Activated CD8-positive, alpha-beta T cell treated with anti-CD3 and anti-CD28 coated beads for 36 hours (primary cell): Measurements from ENCODE around the gene RBM45. TPM values are rescaled to one million over a fixed set of nuclear protein-coding genes. Genes with fewer than 3 reads are reported as not detected.

ENCODE experiments used
- ATAC-seq: fragments of 200-7000 bp; cut with Tn5 transposase; one replicate; pipeline ENCODE4 v1.10.0; 2021; ENCODE audit warnings: mild to moderate bottlenecking, moderate library complexity
- CTCF ChIA-PET: fragments of 350-600 bp; sonication (Branson Sonifier 250); formaldehyde crosslinking; loops from one replicate; lab custom pipeline; 2021; ENCODE audit warnings: antibody characterized with exemption; lab: Charles Lee
- POLR2A ChIA-PET: fragments of 350-600 bp; sonication (Branson Sonifier 250); formaldehyde crosslinking; loops from one replicate; lab custom pipeline; 2021; ENCODE audit warnings: antibody characterized with exemption; lab: Charles Lee
- DNase-seq: peaks from one replicate; pipeline ENCODE4 v3.0.0-alpha.2; 2020
- H3K27ac Mint-ChIP-seq: one replicate; pipeline ENCODE4 v1.8.0; 2021; ENCODE audit warnings: mild to moderate bottlenecking, mixed read lengths
- H3K27me3 Mint-ChIP-seq: one replicate; pipeline ENCODE4 v1.8.0; 2021; ENCODE audit warnings: mixed read lengths
- H3K36me3 Mint-ChIP-seq: one replicate; pipeline ENCODE4 v1.8.0; 2021; ENCODE audit warnings: low read depth, mixed read lengths
- H3K4me1 Mint-ChIP-seq: one replicate; pipeline ENCODE4 v1.8.0; 2021; ENCODE audit warnings: low read depth, mixed read lengths
- H3K4me3 Mint-ChIP-seq: one replicate; pipeline ENCODE4 v1.8.0; 2021; ENCODE audit warnings: mild to moderate bottlenecking, moderate library complexity, mixed read lengths
- H3K9me3 Mint-ChIP-seq: one replicate; pipeline ENCODE4 v1.8.0; 2021; ENCODE audit warnings: mixed read lengths
- CTCF ChIP-seq: fragments of 200-600 bp; IDR thresholded peaks from one replicate; pipeline ENCODE4 v1.8.0; 2022; ENCODE audit warnings: antibody characterized with exemption, mild to moderate bottlenecking
- intact Hi-C: fragments of 100-400 bp; cut with micrococcal nuclease; formaldehyde crosslinking; loops from one replicate; pipeline ENCODE4 v1.10.0; 2022
- total RNA-seq, 2 experiments: library from RNA; stranded (reverse); gene quantifications; one replicate each; pipeline ENCODE4 v1.2.3, GENCODE V29; 2021

RBM45 gene
- total RNA-seq, 2 experiments from 2014 or later, result 9.0 to 10.6 TPM

GRCh38 chr2:178084273-178084672 is 28.0 kb upstream of the RBM45 start:
- intact Hi-C loops, result no loop called here
- peaks cover 6% of the 10 kb centered on the region for H3K27me3 Mint-ChIP-seq
- no peak for DNase-seq
- ChIA-PET POLR2A (no interaction called here), CTCF (interaction anchor here (1.1 kb wide), 1 partner anchor 27 kb away, joined by 5 read pairs; no protein-coding TSS in a partner anchor)
- peaks cover 4% of the 10 kb centered on the region for H3K9me3 Mint-ChIP-seq
- no peaks in the 10 kb centered on the region for H3K4me1 Mint-ChIP-seq
- no peak overlapping the region for H3K4me3 Mint-ChIP-seq
- H3K27ac Mint-ChIP-seq, result no peak overlapping the region
- H3K36me3 Mint-ChIP-seq, result no peaks in the 10 kb centered on the region
- no peak for ATAC-seq
- TF ChIP-seq CTCF, result no peak

DNA sequence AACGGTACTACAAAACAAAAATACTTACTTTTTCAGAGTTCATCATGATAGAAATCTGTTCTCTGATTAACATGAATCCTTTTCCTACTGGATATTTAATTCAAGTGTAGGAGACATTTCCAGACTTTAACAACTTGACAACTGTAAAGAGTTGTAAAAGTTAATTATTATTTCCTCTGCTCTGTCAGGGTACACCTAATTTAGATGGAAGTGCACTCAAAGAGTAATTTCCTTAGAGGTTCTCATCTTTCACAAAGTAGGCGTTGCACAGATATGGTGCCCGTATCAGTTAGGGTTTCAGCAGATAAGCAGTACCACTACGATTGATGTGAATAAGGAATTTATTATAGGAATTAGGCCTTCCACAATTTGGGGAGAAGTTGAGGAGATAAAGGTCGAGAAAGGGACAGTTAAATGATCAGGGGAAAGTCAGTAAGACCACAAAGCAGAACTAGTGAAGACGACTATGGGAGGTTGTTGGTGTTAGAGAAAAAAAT is 23.4 kb upstream of the RBM45 start:
- ChIA-PET CTCF (no interaction called here), POLR2A (no interaction called here)
- intact Hi-C loops, result no loop called here
- Mint-ChIP-seq H3K27me3 (peaks cover 1% of the 10 kb centered on the region), H3K4me1 (no peaks in the 10 kb centered on the region), H3K36me3 (no peaks in the 10 kb centered on the region), H3K27ac (no peak overlapping the region), H3K9me3 (no peaks in the 10 kb centered on the region), H3K4me3 (no peak overlapping the region)
- no peak for DNase-seq
- ATAC-seq, result no peak
- TF ChIP-seq CTCF, result no peak

DNA sequence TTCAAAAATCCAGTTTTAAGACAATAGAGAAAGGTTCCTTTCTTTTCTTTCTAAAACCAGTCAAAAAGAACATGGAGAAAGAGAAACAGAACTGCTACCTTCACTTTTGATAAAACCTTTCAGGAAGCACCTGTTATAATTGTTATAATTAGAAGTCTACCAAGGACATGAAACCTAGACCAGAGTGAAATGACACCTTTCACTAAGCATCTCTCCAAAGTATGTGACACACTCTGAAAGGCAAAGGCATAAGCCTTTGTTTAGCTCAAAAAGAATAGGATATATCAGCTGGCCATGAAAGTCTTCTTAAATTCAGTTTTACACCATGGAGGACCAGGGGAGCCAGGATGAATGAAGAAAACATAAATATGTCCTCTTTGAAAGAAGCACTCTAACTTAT is 18.8 kb upstream of the RBM45 start:
- ATAC-seq (no peak), DNase-seq (no peak)
- H3K4me3 Mint-ChIP-seq, result no peak overlapping the region
- no peaks in the 10 kb centered on the region for H3K9me3 Mint-ChIP-seq
- no peaks in the 10 kb centered on the region for H3K4me1 Mint-ChIP-seq
- TF ChIP-seq CTCF, result no peak
- POLR2A ChIA-PET, result no interaction called here
- peaks cover 4% of the 10 kb centered on the region for H3K27me3 Mint-ChIP-seq
- no peak overlapping the region for H3K27ac Mint-ChIP-seq
- CTCF ChIA-PET, result interaction anchor here (1.2 kb wide), 1 partner anchor 24 kb away, joined by 3 read pairs; no protein-coding TSS in a partner anchor
- intact Hi-C loops, result no loop called here
- H3K36me3 Mint-ChIP-seq, result no peaks in the 10 kb centered on the region

DNA sequence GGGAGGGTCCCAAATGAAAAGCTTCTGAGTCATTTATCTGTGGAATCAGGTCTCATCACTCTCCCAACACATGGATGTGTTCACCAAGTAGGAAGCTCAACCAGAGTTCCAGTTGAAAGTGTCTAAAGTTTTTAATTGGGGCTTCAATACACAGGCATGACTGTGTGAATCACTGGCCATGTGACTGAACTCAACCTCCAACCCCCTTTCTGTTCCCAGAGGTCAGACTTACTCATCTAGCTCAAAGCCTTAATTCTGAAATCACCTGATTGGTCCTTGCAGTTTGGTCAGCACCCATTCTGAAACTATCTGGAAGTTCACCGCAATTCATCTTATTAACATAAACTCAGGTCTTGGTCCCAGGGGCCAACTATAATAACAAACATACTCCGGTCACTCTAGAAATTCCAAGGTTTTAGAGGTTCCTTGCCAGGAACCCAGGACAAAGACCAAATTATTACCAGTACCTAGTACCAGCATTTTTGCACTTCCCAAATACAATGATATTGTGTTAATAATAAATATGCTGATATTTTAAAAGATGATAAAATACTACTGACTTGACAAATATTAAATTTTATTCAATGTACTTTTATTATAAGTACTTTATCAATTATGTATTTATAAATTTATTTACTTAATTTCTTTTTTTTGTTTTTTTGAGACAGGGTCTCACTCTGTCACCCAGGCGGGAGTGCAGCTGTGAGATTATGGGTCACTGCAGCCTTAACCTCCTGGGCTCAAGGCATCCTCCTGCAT is 10.7 kb upstream of the RBM45 start:
- Mint-ChIP-seq H3K27me3 (peaks cover 2% of the 10 kb centered on the region), H3K36me3 (no peaks in the 10 kb centered on the region), H3K27ac (no peak overlapping the region), H3K9me3 (no peaks in the 10 kb centered on the region), H3K4me1 (no peaks in the 10 kb centered on the region), H3K4me3 (no peak overlapping the region)
- ChIA-PET POLR2A (interaction anchor here (0.7 kb wide), 1 partner anchor 190 kb away, joined by 4 read pairs; no protein-coding TSS in a partner anchor), CTCF (interaction anchor here (1.2 to 2.5 kb wide), 2 partner anchors 11 to 178 kb away, joined by 3 to 19 read pairs; partner anchors contain the start of gene RBM45)
- DNase-seq, result no peak
- TF ChIP-seq CTCF, result no peak
- intact Hi-C loops, result no loop called here
- no peak for ATAC-seq

DNA sequence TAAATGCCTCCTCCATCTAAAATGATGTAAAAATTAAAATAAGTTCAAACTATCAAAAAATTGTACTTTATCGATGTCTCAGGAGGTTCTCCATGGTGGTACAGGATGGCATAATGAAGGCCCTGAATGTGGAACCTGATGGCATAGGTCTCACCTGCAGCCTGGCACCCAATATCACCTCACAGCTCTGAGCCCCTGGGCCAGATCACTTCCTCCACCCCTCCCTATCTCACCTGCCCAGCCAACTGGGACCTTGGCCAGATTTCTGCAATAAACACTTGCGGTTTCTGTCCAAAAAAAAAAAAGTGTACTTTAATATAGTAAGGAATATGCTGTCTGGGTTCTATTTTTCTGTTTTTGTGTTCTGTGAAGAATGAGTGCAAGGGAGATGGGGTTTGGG is 6.7 kb upstream of the RBM45 start:
- Mint-ChIP-seq H3K4me3 (no peak overlapping the region), H3K4me1 (peaks cover 2% of the 10 kb centered on the region), H3K36me3 (no peaks in the 10 kb centered on the region), H3K27me3 (no peaks in the 10 kb centered on the region), H3K9me3 (no peaks in the 10 kb centered on the region), H3K27ac (no peak overlapping the region)
- DNase-seq (no peak), ATAC-seq (no peak)
- CTCF ChIA-PET, result no interaction called here
- TF ChIP-seq CTCF, result no peak
- POLR2A ChIA-PET, result no interaction called here
- intact Hi-C loops, result no loop called here
